Measurements from ENCODE around the gene SLC38A4.

SLC38A4 gene

DNA sequence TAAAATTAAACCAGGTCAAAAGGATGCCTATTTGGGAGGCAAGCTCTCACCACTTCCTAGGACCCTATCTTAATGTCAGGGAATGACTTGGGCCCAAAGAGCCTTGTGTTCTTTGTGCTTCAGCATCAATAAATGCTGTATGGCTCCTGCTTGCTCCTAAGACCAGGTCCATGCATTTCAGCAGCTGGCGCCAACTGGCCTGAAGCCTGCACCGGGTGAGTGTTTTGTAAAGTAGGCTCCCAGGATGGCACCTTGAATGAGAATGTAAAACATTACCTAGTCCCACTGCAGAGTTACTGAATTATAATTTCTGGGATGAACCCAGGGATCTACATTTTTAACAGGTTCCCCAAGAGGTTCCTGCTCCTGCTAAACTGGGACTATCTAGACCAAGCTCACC is 16.1 kb upstream of the SLC38A4 start:
- Mint-ChIP-seq H3K9me3 (peaks cover 3% of the 10 kb centered on the region), H3K27ac (no peak overlapping the region), H3K4me3 (no peak overlapping the region), H3K4me1 (no peaks in the 10 kb centered on the region), H3K27me3 (ENCODE audit: low read depth, poor library complexity) (peaks cover 8% of the 10 kb centered on the region), H3K36me3 (ENCODE audit: low read depth) (no peaks in the 10 kb centered on the region)
- no peak for DNase-seq
- no peak for TF ChIP-seq CTCF (IDR thresholded peaks at IDR 0.05)

GRCh38 chr12:46839964-46840363 is 14.2 kb upstream of the SLC38A4 start:
- Mint-ChIP-seq H3K9me3 (peaks cover 6% of the 10 kb centered on the region), H3K4me3 (no peak overlapping the region), H3K27me3 (ENCODE audit: low read depth, poor library complexity) (peaks cover 7% of the 10 kb centered on the region), H3K36me3 (ENCODE audit: low read depth) (no peaks in the 10 kb centered on the region), H3K4me1 (no peaks in the 10 kb centered on the region), H3K27ac (no peak overlapping the region)
- DNase-seq: no peak
- no peak for TF ChIP-seq CTCF (IDR thresholded peaks at IDR 0.05)

DNA sequence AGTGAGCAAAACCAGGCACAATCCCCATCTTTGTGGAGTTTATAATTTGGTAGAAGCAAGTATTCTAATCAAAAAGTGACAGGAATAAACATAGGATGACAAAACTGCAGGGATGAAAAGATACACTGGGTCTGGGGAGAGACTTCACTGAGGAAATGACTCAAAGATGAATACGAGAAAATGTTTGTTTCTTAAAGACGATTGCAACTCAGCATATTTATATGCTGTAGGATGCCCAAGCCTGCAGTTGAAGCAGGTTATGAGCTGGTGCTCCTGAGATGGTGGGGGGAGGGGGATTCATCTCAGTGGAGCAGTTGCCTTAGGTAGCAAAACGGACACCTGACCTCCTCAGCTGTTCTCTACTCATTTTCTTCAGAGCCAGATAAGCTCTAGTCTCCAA is 13.4 kb upstream of the SLC38A4 start:
- H3K4me3 Mint-ChIP-seq: no peak overlapping the region
- no peak for TF ChIP-seq CTCF (IDR thresholded peaks at IDR 0.05)
- no peak overlapping the region for H3K27ac Mint-ChIP-seq
- H3K36me3 Mint-ChIP-seq (ENCODE audit: low read depth): no peaks in the 10 kb centered on the region
- peaks cover 6% of the 10 kb centered on the region for H3K9me3 Mint-ChIP-seq
- H3K27me3 Mint-ChIP-seq (ENCODE audit: low read depth, poor library complexity): peaks cover 14% of the 10 kb centered on the region
- H3K4me1 Mint-ChIP-seq: no peaks in the 10 kb centered on the region
- no peak for DNase-seq

DNA sequence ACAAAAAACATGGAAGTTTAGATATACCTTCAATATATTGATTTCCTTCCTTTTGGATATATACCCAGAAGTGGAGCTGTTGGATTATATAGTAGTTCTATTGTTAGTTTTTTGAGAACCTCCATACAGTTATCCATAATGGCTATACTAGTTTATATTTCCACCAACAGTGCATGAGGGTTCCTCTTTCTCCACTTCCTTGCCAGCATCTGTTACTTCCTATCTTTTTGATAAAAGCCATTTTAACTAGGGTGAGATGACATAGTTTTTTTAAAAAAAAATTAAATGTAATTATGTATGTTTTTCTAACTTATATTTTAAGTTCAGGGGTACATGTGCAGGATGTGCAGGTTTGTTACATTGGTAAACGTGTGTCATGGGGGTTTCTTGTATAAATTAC is 10.0 kb upstream of the SLC38A4 start:
- TF ChIP-seq CTCF (IDR thresholded peaks at IDR 0.05): no peak
- no peaks in the 10 kb centered on the region for H3K36me3 Mint-ChIP-seq (ENCODE audit: low read depth)
- no peak overlapping the region for H3K4me3 Mint-ChIP-seq
- no peak for DNase-seq
- peaks cover 11% of the 10 kb centered on the region for H3K4me1 Mint-ChIP-seq
- peaks cover 44% of the 10 kb centered on the region for H3K27me3 Mint-ChIP-seq (ENCODE audit: low read depth, poor library complexity)
- H3K27ac Mint-ChIP-seq: no peak overlapping the region
- peaks cover 11% of the 10 kb centered on the region for H3K9me3 Mint-ChIP-seq

- TF ChIP-seq CTCF (IDR thresholded peaks at IDR 0.05): no peak
- Mint-ChIP-seq H3K27ac (no peak overlapping the region), H3K9me3 (peaks cover 11% of the 10 kb centered on the region), H3K4me3 (peak overlapping the region; percentile 83), H3K36me3 (ENCODE audit: low read depth) (no peaks in the 10 kb centered on the region), H3K4me1 (peaks cover 13% of the 10 kb centered on the region), H3K27me3 (ENCODE audit: low read depth, poor library complexity) (peaks cover 76% of the 10 kb centered on the region)
- DNase-seq: peak; percentile 18
Measured at GRCh38 chr12:46832130-46832704, 6.4 kb upstream of the SLC38A4 start.

- no peak overlapping the region for H3K27ac Mint-ChIP-seq
- peaks cover 82% of the 10 kb centered on the region for H3K27me3 Mint-ChIP-seq (ENCODE audit: low read depth, poor library complexity)
- no peaks in the 10 kb centered on the region for H3K36me3 Mint-ChIP-seq (ENCODE audit: low read depth)
- H3K4me3 Mint-ChIP-seq: peak overlapping the region; percentile 83
- TF ChIP-seq CTCF (IDR thresholded peaks at IDR 0.05): no peak
- peaks cover 13% of the 10 kb centered on the region for H3K4me1 Mint-ChIP-seq
- peaks cover 5% of the 10 kb centered on the region for H3K9me3 Mint-ChIP-seq
- DNase-seq: peak; percentile 58
Measured at GRCh38 chr12:46831335-46832129, 5.7 kb upstream of the SLC38A4 start.

All from nephron progenitor cell (in vitro differentiated cells).